HCT116 (cell line): ENCODE results near the gene LMX1A.

Experiments used
- CTCF ChIP-seq, 3 experiments: fragments of 200-600 bp in 1 of 3; sonication (generic) in 1 of 3; IDR thresholded peaks in 2 of 3; conservative IDR thresholded peaks in 1 of 3; 2 replicates each; pipeline ENCODE4 v1.5.1; 2012 to 2017; ENCODE audit warnings: low read depth in 2 of 3, low read length in 2 of 3, antibody characterized with exemption in 1 of 3, borderline replicate concordance in 1 of 3, control low read depth in 1 of 3, mild to moderate bottlenecking in 1 of 3, mixed read lengths in 1 of 3, mixed run types in 1 of 3, moderate library complexity in 1 of 3; ENCODE audit not compliant: insufficient read depth in 1 of 3
- FOSL1 ChIP-seq: IDR thresholded peaks from 2 replicates; pipeline ENCODE4 v1.6.1; 2012; ENCODE audit warnings: low read depth

- TF ChIP-seq FOSL1 = no peak
- no peak for TF ChIP-seq CTCF (IDR thresholded peaks at IDR 0.05 in 2 of 3, conservative IDR thresholded peaks at IDR 0.05 in 1 of 3; ENCODE audit: borderline replicate concordance in 1 of 3, insufficient read depth in 1 of 3, low read depth in 2 of 3, low read length in 2 of 3)
Measured at GRCh38 chr1:165235777-165236291, 120.7 kb downstream of the LMX1A start.
